ENCODE results near the gene EXOC4. TPM values are rescaled to one million over a fixed set of nuclear protein-coding genes. Genes with fewer than 3 reads are reported as not detected.

Gene EXOC4
- total RNA-seq, 3 donors from 2014 or later = 63.9 to 90.2 (median 89.5) TPM

DNA sequence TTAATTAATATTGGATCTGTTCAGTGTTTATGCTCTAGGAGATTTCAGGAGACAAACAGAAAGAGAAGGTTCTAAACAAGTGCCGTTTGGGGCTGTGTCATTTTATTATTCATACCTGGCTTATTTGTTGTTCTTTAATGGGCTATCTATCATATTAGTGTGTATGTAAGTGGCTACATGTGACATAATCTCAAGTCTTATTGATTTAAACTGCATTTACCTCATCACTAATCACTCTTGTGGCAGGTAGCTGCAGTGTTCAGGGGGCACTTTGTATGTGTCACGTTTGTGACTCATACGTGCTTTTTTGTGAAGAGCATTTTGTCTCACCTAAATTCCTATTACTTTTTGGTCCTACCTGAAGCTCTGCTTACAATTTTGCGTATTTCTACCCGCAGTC lies 95.4 kb downstream of the EXOC4 start:
- H3K9me3 ChIP-seq = peaks cover 19% of the 10 kb centered on the region
- no peak for ATAC-seq
- H3K4me3 ChIP-seq = no peak overlapping the region
- no peaks in the 10 kb centered on the region for H3K4me1 ChIP-seq (ENCODE audit: low read depth)
- no peak for DNase-seq
- no peaks in the 10 kb centered on the region for H3K36me3 ChIP-seq (ENCODE audit: low read depth)
- TF ChIP-seq, protein P1, sequence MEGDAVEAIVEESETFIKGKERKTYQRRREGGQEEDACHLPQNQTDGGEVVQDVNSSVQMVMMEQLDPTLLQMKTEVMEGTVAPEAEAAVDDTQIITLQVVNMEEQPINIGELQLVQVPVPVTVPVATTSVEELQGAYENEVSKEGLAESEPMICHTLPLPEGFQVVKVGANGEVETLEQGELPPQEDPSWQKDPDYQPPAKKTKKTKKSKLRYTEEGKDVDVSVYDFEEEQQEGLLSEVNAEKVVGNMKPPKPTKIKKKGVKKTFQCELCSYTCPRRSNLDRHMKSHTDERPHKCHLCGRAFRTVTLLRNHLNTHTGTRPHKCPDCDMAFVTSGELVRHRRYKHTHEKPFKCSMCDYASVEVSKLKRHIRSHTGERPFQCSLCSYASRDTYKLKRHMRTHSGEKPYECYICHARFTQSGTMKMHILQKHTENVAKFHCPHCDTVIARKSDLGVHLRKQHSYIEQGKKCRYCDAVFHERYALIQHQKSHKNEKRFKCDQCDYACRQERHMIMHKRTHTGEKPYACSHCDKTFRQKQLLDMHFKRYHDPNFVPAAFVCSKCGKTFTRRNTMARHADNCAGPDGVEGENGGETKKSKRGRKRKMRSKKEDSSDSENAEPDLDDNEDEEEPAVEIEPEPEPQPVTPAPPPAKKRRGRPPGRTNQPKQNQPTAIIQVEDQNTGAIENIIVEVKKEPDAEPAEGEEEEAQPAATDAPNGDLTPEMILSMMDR (IDR thresholded peaks at IDR 0.05) = no peak
- intact Hi-C loops (cut with DNase I, micrococcal nuclease) = no loop called here

DNA sequence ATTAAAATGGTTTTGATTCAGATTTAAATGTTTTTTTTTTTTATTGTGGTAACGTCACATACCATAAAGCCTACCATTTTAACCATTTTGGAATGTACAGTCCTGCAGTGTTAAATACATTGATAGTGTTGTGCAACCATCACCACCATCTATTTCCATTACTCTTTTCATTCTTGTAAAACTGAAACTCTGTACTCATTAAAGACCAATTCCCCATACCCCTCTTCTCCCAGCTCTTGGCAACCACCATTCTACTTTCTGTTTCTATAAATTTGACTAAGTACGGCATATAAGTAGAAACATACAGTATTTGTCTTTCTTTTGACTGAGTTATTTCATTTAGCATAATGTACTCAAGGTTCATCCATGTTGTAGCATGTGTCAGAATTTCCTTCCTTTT lies 96.2 kb downstream of the EXOC4 start:
- H3K4me1 ChIP-seq (ENCODE audit: low read depth) = no peaks in the 10 kb centered on the region
- DNase-seq = no peak
- no peak overlapping the region for H3K4me3 ChIP-seq
- ATAC-seq = no peak
- intact Hi-C loops (cut with DNase I, micrococcal nuclease) = no loop called here
- no peaks in the 10 kb centered on the region for H3K36me3 ChIP-seq (ENCODE audit: low read depth)
- TF ChIP-seq, protein P1 (IDR thresholded peaks at IDR 0.05) = no peak
- H3K9me3 ChIP-seq = peaks cover 25% of the 10 kb centered on the region

DNA sequence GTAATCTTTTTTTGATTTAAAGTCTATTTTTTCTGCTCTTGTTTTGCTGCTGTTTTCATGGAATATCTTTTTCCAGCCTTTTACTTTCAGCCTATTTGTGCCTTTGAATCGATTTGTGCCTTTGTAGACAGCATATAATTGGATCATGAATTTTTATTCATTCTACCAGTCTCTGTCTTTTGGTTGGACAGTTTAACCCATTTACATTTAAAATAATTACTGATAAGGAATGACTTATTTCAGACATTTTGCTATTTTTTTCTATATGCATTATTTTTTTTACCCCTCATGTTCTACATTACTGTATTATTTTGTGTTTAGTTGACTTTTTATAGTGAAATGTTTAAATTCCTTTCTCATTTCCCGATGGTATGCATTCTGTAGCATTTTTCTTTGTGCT lies 99.6 kb downstream of the EXOC4 start:
- intact Hi-C loops (cut with DNase I, micrococcal nuclease) = no loop called here
- TF ChIP-seq, protein P1 (IDR thresholded peaks at IDR 0.05) = no peak
- Histone ChIP-seq H3K4me3 (no peak overlapping the region), H3K36me3 (ENCODE audit: low read depth) (no peaks in the 10 kb centered on the region), H3K9me3 (peaks cover 25% of the 10 kb centered on the region), H3K4me1 (ENCODE audit: low read depth) (no peaks in the 10 kb centered on the region)
- DNase-seq (no peak), ATAC-seq (no peak)

DNA sequence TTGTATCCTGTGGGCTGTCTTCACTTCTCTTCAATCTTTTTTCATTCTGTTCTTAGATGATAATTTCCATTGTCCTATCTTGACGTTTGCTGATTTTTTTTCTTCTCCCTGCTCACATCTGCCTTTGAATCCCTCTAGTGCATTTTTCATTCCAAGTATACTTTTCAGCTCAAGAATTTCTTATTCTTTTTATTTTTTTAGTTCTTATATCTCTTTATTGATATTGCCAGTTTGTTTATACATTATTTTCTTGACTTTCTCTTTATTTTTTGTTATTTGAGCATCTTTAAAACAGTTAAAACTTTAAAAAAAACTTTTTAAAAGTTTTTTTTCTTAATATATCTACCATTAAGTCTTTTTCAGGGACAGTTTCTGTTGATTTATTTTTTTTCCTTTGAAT lies 100.9 kb downstream of the EXOC4 start:
- Histone ChIP-seq H3K36me3 (ENCODE audit: low read depth) (no peaks in the 10 kb centered on the region), H3K4me3 (no peak overlapping the region), H3K9me3 (peaks cover 25% of the 10 kb centered on the region), H3K4me1 (ENCODE audit: low read depth) (no peaks in the 10 kb centered on the region)
- ATAC-seq (no peak), DNase-seq (no peak)
- intact Hi-C loops (cut with DNase I, micrococcal nuclease) = no loop called here
- TF ChIP-seq, protein P1 (IDR thresholded peaks at IDR 0.05) = no peak

DNA sequence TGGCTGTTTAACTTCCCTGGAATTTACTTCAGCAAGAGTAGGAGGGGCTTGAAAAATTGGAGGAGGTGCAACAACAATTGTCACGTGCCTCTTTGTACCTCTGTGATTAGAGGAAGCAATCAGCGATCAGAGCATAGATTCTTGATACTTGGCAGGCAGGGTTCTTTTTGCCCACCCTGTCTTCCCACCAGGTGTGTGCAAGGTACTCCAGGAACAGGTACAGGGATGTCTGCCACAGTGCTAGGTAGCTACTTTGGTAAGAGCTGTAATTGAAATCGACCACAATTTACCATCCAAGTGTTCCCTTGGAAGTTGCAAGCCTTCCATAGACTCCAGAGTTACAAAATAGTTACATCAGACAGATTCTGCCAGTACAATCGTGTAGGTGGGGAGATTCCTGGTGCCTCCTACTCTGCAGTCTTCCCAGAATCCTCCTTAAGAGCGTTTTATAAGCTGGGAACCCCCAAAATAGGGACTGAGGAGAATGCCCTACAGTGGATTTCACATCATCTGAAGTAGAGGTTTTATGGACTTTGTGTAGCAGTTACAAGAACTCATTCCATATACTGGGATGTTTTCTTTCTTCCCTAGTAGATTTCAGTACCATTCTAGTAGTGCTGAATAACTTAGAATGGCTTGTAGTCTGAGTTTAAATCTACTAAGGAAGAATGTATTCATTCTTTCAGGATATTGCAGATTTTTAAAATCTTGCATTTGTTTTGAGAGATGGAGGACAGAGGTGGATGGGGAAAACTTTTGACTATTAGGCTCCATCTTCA lies 101.9 kb downstream of the EXOC4 start:
- ATAC-seq (no peak), DNase-seq (no peak)
- Histone ChIP-seq H3K9me3 (peaks cover 25% of the 10 kb centered on the region), H3K4me3 (no peak overlapping the region), H3K4me1 (ENCODE audit: low read depth) (no peaks in the 10 kb centered on the region), H3K36me3 (ENCODE audit: low read depth) (no peaks in the 10 kb centered on the region)
- intact Hi-C loops (cut with DNase I, micrococcal nuclease) = no loop called here
- TF ChIP-seq, protein P1 (IDR thresholded peaks at IDR 0.05) = no peak

All from mucosa of descending colon (tissue), 3 donors.